Loucy (cell line): Measurements from ENCODE around the gene CDK4.

Source experiments
- H2AFZ ChIP-seq: fragments of 200-600 bp; sonication (generic); 2 replicates; pipeline ENCODE4 v1.6.0; 2016; ENCODE audit warnings: antibody characterized with exemption, mild to moderate bottlenecking, low read length, moderate library complexity
- H3F3A ChIP-seq: fragments of 200-600 bp; 2 replicates; pipeline ENCODE4 v1.6.0; 2016; ENCODE audit warnings: antibody characterized with exemption, low read depth, mild to moderate bottlenecking
- H3K27me3 ChIP-seq: fragments of 200-600 bp; sonication (generic); 2 replicates; pipeline ENCODE4 v1.6.1; 2014; ENCODE audit warnings: low read length, mild to moderate bottlenecking; ENCODE audit not compliant: insufficient read depth, poor library complexity, severe bottlenecking
- H3K36me3 ChIP-seq: fragments of 200-600 bp; sonication (generic); 2 replicates; pipeline ENCODE4 v1.6.1; 2016; ENCODE audit warnings: low read length; ENCODE audit not compliant: insufficient read depth
- H3K4me1 ChIP-seq: fragments of 200-600 bp; sonication (generic); 2 replicates; pipeline ENCODE4 v1.5.1; 2014; ENCODE audit warnings: low read length, mild to moderate bottlenecking; ENCODE audit not compliant: insufficient read depth, poor library complexity, severe bottlenecking
- H3K4me2 ChIP-seq: fragments of 200-600 bp; sonication (generic); 2 replicates; pipeline ENCODE4 v1.6.0; 2014; ENCODE audit warnings: antibody characterized with exemption, low read length, low read depth, mild to moderate bottlenecking; ENCODE audit not compliant: poor library complexity, severe bottlenecking
- H3K4me3 ChIP-seq: fragments of 200-600 bp; sonication (generic); 2 replicates; pipeline ENCODE4 v1.5.1; 2014; ENCODE audit warnings: low read length, mild to moderate bottlenecking, mixed read lengths; ENCODE audit not compliant: poor library complexity, severe bottlenecking
- H3K79me2 ChIP-seq: fragments of 200-600 bp; sonication (generic); 2 replicates; pipeline ENCODE4 v1.6.1; 2014; ENCODE audit warnings: low read length; ENCODE audit not compliant: insufficient read depth
- H3K9ac ChIP-seq: fragments of 200-600 bp; sonication (generic); 2 replicates; pipeline ENCODE4 v1.6.0; 2014; ENCODE audit warnings: mild to moderate bottlenecking, low read depth, low read length, moderate library complexity; ENCODE audit not compliant: poor library complexity, severe bottlenecking
- H3K9me2 ChIP-seq: fragments of 200-600 bp; sonication (generic); replicated peaks from 2 replicates; pipeline ENCODE4 v1.6.1; 2016; ENCODE audit warnings: low read depth, low read length, mixed read lengths
- H3K9me3 ChIP-seq: fragments of 200-600 bp; sonication (generic); 2 replicates; pipeline ENCODE4 v1.6.1; 2014; ENCODE audit warnings: mild to moderate bottlenecking, antibody characterized with exemption, low read length, low read depth; ENCODE audit not compliant: insufficient read depth
- H4K20me1 ChIP-seq: fragments of 200-600 bp; sonication (generic); 2 replicates; pipeline ENCODE4 v1.6.0; 2014; ENCODE audit warnings: antibody characterized with exemption, low read length, mild to moderate bottlenecking; ENCODE audit not compliant: insufficient read depth, poor library complexity, severe bottlenecking
- EZH2phosphoT487 ChIP-seq: fragments of 200-600 bp; IDR thresholded peaks from 2 replicates; pipeline ENCODE4 v1.6.1; 2018; ENCODE audit warnings: antibody characterized with exemption, mild to moderate bottlenecking, moderate library complexity, borderline replicate concordance
- TF ChIP-seq, protein P1 (sequence below): fragments of 200-600 bp; sonication (generic); conservative IDR thresholded peaks from 2 replicates; pipeline ENCODE4 v1.5.1; 2014; ENCODE audit warnings: mild to moderate bottlenecking, antibody characterized with exemption, low read length

Gene CDK4

DNA sequence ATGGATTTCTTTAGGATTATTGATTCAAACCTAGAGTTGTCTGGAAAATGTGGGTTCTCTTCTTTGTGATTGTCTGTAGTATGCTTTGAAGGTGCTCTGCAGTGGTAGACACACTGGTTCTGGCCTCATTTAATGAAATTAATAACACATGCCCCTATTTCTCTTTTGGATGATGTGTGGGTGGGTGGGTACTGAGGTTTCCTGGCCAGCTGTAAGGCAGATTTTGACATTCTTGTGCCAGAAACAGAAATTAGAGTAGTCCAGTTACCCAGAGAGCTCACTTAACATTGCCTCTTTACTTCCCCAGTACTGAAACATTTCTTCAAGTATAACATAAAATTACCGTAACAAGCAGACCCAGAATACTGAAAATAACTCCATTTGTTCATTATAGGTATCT is 44.9 kb upstream of the CDK4 start:
- Histone ChIP-seq H2AFZ (no peak overlapping the region), H3K4me2 (no peak overlapping the region), H3F3A (no peaks in the 10 kb centered on the region), H3K36me3 (peaks cover 60% of the 10 kb centered on the region), H3K4me3 (no peak overlapping the region), H4K20me1 (no peaks in the 10 kb centered on the region), H3K79me2 (peaks cover 3% of the 10 kb centered on the region; the same call in 1 of the 2 replicates), H3K27me3 (no peaks in the 10 kb centered on the region), H3K9ac (no peak overlapping the region), H3K9me2 (no peaks in the 10 kb centered on the region), H3K4me1 (no peaks in the 10 kb centered on the region), H3K9me3 (no peaks in the 10 kb centered on the region)
- no peak for TF ChIP-seq EZH2phosphoT487
- TF ChIP-seq, protein P1, sequence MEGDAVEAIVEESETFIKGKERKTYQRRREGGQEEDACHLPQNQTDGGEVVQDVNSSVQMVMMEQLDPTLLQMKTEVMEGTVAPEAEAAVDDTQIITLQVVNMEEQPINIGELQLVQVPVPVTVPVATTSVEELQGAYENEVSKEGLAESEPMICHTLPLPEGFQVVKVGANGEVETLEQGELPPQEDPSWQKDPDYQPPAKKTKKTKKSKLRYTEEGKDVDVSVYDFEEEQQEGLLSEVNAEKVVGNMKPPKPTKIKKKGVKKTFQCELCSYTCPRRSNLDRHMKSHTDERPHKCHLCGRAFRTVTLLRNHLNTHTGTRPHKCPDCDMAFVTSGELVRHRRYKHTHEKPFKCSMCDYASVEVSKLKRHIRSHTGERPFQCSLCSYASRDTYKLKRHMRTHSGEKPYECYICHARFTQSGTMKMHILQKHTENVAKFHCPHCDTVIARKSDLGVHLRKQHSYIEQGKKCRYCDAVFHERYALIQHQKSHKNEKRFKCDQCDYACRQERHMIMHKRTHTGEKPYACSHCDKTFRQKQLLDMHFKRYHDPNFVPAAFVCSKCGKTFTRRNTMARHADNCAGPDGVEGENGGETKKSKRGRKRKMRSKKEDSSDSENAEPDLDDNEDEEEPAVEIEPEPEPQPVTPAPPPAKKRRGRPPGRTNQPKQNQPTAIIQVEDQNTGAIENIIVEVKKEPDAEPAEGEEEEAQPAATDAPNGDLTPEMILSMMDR, result no peak

DNA sequence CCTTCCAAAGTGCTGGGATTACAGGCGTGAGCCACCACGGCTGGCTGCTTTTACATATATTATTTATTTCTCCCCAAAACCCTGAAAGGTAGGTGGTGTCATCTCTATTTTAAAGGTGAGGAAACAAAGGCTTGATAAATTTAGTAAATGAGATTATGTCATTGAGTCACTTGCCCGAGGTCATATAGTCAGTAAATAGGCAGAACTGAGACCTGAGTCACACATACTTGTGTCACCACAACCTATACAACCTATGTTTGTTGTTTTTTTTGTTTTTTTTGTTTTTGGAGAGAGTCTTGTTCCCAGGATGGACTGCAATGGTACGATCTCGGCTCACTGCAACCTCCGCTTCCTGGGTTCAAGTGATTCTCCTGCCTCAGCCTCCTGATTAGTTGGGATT is 43.2 kb upstream of the CDK4 start:
- Histone ChIP-seq H4K20me1 (no peaks in the 10 kb centered on the region), H3F3A (no peaks in the 10 kb centered on the region), H3K4me1 (no peaks in the 10 kb centered on the region), H3K27me3 (no peaks in the 10 kb centered on the region), H3K4me3 (no peak overlapping the region), H3K79me2 (peaks cover 3% of the 10 kb centered on the region; the same call in 1 of the 2 replicates), H3K9ac (no peak overlapping the region), H3K36me3 (peaks cover 70% of the 10 kb centered on the region), H3K9me3 (no peaks in the 10 kb centered on the region), H3K9me2 (no peaks in the 10 kb centered on the region), H3K4me2 (no peak overlapping the region), H2AFZ (no peak overlapping the region)
- TF ChIP-seq EZH2phosphoT487, result no peak
- TF ChIP-seq, protein P1, result no peak

DNA sequence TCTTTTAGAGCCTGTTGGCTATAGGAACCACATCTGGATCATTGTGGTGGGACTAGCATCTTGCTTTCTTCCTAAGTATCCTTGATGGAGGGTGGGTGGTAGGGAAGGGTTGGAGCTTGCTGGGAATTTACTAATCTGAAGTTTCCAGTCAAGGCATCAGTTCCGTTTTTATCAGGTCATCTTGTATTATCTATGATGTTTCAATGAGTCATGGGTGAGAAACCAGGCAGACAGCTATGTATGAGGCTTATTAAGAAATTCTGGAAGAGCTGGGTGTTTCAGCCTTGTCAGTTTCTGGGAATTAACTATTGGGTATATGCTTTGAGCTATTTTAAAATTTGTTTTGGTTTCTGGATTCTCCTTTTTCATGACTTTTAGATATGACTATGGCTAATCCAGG is 41.8 kb upstream of the CDK4 start:
- H3K4me3 ChIP-seq, result no peak overlapping the region
- H3K36me3 ChIP-seq, result peaks cover 66% of the 10 kb centered on the region
- no peak overlapping the region for H2AFZ ChIP-seq
- no peaks in the 10 kb centered on the region for H3K9me3 ChIP-seq
- no peak overlapping the region for H3K9ac ChIP-seq
- no peak overlapping the region for H3K4me2 ChIP-seq
- H4K20me1 ChIP-seq, result no peaks in the 10 kb centered on the region
- no peaks in the 10 kb centered on the region for H3K27me3 ChIP-seq
- TF ChIP-seq, protein P1, result no peak
- TF ChIP-seq EZH2phosphoT487, result no peak
- peaks cover 3% of the 10 kb centered on the region; the same call in 1 of the 2 replicates for H3K79me2 ChIP-seq
- H3K9me2 ChIP-seq, result no peaks in the 10 kb centered on the region
- H3F3A ChIP-seq, result no peaks in the 10 kb centered on the region
- H3K4me1 ChIP-seq, result no peaks in the 10 kb centered on the region
